ENCODE results near the gene GNG4.

Gene GNG4

DNA sequence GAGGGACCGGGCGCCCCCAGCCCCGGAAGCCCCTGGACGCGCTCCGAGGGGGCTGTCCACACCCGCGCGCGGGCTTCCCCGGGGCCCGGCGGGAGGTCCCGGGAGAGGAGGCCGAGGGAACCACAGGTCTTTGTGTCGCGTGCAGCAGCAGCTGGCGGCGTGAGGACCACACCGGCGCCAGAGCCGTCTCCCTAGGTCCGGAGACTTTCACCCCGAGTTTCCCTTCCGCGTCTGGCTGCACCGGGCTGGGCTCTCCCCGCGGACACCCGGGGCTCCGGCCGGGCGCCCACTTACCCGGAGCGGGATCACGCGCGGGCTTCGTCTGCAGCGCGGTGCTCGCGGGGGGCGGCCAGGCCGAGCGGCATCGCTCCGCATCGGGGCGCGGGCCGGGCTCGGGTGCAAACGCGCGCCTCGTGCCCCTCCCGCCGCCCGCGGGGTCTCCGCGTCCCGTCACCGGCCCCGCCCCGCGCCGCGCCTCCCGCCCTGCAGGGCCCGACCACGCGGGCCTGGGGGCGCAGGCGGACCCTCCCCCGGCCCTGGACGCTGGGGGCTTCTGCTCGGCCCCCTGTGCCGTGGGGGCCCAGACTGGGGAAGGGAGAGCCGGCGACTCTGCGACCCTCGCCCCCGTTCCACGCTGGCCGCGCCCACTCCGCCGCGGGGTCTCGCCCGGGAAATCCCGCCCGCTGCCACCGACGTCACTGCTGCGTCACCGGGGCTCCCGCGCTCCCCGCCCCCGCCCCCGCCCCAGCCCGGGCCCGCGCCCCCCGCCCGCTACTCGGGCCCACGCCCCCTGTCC, at the start of gene GNG4:
Gene GNG4 (minus strand): TSS at position 417 of the 796 bp plus-strand sequence. CDS start 65,946 bp downstream, outside the sequence.
- no peak for DNase-seq (ENCODE audit: low read depth in 2 of 2)

GRCh38 chr1:235697508-235697907, 47.9 kb upstream of the GNG4 start:
- DNase-seq (ENCODE audit: low read depth in 2 of 2), result peak; percentile 55 to 60

GRCh38 chr1:235689356-235689755, 39.8 kb upstream of the GNG4 start:
- no peak for DNase-seq (ENCODE audit: low read depth in 2 of 2)

- DNase-seq (ENCODE audit: low read depth in 2 of 2), result no peak
Observed at GRCh38 chr1:235688096-235688495, 38.5 kb upstream of the GNG4 start.

GRCh38 chr1:235683653-235684052, 34.1 kb upstream of the GNG4 start:
- no peak for DNase-seq (ENCODE audit: low read depth in 2 of 2)

DNA sequence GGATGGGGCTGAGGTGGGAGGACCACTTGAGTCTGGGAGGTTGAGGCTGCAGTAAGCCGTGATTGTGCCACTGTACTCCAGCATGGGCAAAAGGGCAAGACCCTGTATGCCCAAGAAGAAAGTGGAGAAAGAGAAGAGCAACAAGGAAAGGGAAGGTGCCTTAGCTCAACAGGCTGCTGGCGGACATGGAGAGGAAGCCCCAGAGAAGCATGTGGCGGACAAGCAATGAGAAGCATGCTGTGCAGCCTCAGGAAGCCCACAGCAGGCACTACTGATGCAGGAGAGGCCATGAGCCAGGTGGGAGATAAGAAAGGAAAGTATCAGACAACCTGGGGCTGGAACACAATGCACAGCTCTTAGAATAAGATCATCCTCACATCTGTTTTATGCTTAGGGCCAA, 32.6 kb upstream of the GNG4 start:
- no peak for DNase-seq (ENCODE audit: low read depth in 2 of 2)

DNA sequence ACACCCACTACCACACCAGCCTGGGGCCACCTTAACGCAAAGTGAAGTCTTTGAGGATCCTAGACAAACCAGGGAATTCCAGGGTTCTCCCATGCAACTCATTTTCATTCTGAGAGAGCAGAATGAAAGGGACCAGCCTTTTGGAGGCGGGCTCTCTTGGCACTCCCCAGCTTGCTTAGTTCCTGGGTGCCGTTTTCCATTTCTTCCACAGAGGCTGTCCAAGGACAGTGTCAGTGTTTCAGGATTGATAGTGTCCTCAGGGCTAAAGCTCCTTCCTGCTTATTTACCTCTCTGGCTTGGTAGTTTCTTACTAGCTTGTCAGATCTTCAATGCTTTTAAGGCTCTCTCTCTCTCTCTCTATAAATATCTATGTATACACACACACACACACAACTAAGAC, 30.1 kb upstream of the GNG4 start:
- DNase-seq (ENCODE audit: low read depth in 2 of 2), result no peak

DNA sequence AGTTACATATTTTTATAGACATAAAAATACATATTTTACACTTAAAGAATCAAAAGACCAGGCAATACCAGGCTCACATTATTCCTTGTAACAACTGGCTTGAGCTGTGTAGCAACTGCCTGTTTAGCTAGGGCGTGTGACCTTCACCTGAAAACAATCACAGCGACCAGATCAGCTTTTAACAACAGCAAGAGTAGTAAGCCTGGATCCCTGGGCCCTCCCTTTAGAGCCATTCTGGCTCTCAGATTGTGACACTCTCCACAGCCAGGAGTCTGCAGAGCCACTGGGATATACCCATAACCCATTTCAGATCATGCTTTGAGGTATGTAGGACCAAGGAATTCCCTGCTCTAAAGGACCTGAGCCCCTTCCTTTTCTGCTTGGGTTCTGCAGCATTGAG, 29.4 kb upstream of the GNG4 start:
- DNase-seq (ENCODE audit: low read depth in 2 of 2), result no peak

DNA sequence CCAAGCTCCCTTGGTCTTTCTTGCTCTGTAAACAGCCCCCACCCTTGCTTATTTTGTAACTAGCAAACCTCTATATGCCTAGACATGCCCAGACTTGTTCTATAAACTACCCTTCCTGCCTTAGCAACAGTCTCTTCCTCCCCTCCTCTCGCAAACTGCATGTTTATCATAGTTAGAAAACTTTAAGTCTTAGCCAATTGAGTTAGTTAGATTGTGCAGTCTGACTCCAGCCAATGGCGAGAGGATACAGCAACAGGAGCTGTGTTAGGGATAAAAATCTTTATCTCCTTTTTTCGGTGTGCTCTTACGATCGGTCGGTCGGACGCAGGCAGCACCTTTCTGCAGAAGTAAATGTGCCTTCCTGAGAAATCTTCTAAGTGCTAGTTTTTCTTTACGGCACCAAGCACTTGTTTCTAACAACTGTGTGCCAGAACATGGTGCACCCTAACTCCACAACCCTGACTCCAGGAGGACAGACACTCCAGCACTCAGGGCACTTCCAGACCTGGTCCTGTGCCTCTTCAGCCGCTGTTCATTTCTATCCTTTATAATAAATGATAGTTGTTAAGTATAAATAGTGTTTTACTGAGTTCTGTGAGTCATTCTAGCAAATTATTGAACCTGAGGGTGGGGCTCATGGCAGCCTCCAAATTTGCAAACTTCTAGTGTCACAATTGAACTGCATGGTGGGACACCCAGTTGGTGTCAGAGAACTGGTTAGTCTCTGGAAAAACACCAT, 25.7 kb upstream of the GNG4 start:
- no peak for DNase-seq (ENCODE audit: low read depth in 2 of 2)

- no peak for DNase-seq (ENCODE audit: low read depth in 2 of 2)
Observed at GRCh38 chr1:235673981-235674380, 24.4 kb upstream of the GNG4 start.

DNA sequence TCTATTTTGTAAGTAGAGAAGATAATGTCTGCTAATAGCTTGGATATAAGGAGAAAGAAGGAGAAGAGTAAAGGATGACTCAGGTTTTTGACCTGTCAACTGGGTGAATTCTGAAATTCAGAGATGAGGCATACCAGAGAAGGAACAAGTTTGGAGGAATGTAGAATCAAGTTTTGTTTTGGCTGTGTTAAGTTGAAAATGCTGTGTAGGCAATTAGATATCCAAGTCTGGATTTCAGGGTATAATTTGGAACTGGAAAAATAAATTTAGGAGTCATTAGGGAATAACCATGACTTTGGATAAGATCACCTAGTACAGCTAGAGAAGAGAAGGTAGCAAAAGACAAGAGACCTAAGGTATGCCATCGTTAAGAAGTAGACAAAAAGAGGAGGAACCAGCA, 22.4 kb upstream of the GNG4 start:
- no peak for DNase-seq (ENCODE audit: low read depth in 2 of 2)

GRCh38 chr1:235670157-235670776, 20.7 kb upstream of the GNG4 start:
- DNase-seq (ENCODE audit: low read depth in 2 of 2), result no peak

GRCh38 chr1:235669277-235669676, 19.7 kb upstream of the GNG4 start:
- DNase-seq (ENCODE audit: low read depth in 2 of 2), result no peak

GRCh38 chr1:235663628-235664027, 14.0 kb upstream of the GNG4 start:
- no peak for DNase-seq (ENCODE audit: low read depth in 2 of 2)

GRCh38 chr1:235661568-235661967, 12.0 kb upstream of the GNG4 start:
- no peak for DNase-seq (ENCODE audit: low read depth in 2 of 2)

DNA sequence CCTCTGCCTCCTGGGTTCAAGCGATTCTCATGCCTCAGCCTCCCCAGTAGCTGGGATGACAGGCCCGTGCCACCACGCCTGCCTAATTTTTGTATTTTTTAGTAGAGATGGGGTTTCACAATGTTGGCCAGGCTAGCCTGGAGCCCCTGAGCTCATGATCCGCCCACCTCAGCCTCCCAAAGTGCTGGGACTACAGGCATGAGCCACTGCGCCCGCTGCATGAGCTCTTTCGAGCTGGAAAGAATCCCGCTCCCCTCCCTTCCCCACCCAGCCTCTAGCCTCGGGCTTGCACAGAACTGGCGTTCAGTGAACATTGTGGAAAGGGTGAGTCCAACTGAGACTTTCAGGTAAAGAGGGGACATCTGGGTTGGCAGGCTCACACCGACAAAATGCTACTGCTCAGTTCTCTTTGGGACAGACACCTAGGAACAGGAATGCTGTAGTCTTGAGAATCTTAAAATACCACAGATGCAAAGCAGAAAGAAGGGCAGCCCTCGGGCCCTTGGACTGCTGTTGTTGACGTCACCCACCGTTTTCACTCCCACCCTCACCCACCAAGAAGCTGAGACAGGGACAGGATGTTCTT, 9.7 kb upstream of the GNG4 start:
- no peak for DNase-seq (ENCODE audit: low read depth in 2 of 2)

DNA sequence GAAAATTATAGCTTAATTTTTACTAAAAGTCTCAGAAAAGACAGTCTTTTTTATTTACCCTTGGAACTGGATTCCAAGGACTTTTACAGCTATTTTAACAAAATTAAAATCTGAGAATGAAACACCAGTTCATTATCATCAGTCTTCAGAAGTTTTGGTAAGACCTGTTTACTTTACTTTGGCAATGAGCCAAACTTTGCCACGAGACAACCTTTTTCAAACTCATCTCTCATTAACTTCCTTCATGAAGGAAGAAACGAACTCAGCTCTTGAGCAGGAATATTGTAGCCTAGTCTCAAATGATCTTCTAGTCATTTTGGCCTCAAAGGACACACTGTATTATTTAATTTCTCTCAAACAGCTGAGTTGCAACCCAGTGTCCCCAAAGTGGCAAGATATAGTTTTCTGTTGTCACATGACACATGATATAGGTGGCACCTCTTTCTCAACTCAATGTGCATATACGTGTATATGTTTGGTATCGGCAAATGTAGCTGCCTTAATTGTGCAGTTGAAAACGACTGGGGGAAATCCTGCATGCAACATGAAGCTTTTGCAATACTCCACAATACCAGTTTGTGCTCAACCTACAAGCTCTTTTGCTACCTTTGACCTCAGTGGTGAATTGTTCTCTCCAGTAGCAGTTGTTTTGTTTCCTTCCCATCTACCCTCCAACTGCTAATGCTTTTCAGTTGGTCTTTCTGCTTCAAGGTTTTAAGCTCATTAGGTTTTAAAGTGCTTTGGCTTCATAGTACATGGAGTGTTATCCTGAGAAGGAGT, 8.4 kb upstream of the GNG4 start:
- DNase-seq (ENCODE audit: low read depth in 2 of 2), result no peak

GRCh38 chr1:235657269-235657668, 7.7 kb upstream of the GNG4 start:
- DNase-seq (ENCODE audit: low read depth in 2 of 2), result no peak

GRCh38 chr1:235652364-235652763, 2.8 kb upstream of the GNG4 start:
- no peak for DNase-seq (ENCODE audit: low read depth in 2 of 2)

GRCh38 chr1:235651170-235651806, 1.7 kb upstream of the GNG4 start:
- no peak for DNase-seq (ENCODE audit: low read depth in 2 of 2)
